Sigmoid colon (tissue), 7 donors: Measurements from ENCODE around the gene NLRP9. TPM values are rescaled to one million over a fixed set of nuclear protein-coding genes. Genes with fewer than 3 reads are reported as not detected.

Experiments
- DNase-seq: peaks from one replicate; pipeline ENCODE4 v3.0.0-alpha.2; 2019
- H3K27ac ChIP-seq, 4 donors: fragments of 200-600 bp; sonication (generic); one replicate each; pipeline ENCODE4 v1.5.1; 2016 to 2019; ENCODE audit warnings: mild to moderate bottlenecking in 1 of 4
- H3K27me3 ChIP-seq, 3 donors: fragments of 200-600 bp; sonication (generic); one replicate each; pipeline ENCODE4 v1.5.1; 2019; ENCODE audit warnings: mild to moderate bottlenecking in 1 of 3
- H3K36me3 ChIP-seq, 4 donors: fragments of 200-600 bp; sonication (generic); one replicate each; pipeline ENCODE4 v1.5.1; 2016 to 2019
- H3K4me1 ChIP-seq, 4 donors: fragments of 200-600 bp; sonication (generic); one replicate each; pipeline ENCODE4 v1.5.1; 2017 to 2019
- H3K4me3 ChIP-seq, 4 donors: fragments of 200-600 bp; sonication (generic); one replicate each; pipeline ENCODE4 v1.5.1; 2017 to 2019; ENCODE audit warnings: mild to moderate bottlenecking in 2 of 4, moderate library complexity in 1 of 4
- H3K9me3 ChIP-seq, 4 donors: fragments of 200-600 bp in 3 of 4; sonication (generic) in 3 of 4; one replicate each; pipeline versions ENCODE4 v1.5.1 to v1.6.1; 2013 to 2019
- EP300 ChIP-seq, 4 donors: sonication (generic); formaldehyde crosslinking; IDR thresholded peaks; one replicate each; pipeline ENCODE4 v1.6.1; 2017; ENCODE audit warnings: antibody characterized with exemption in 4 of 4
- POLR2A ChIP-seq, 2 donors: fragments of 450-650 bp; IDR thresholded peaks; one replicate each; pipeline ENCODE4 v1.6.1; 2016; ENCODE audit warnings: antibody characterized with exemption in 2 of 2, mild to moderate bottlenecking in 2 of 2, moderate library complexity in 2 of 2
- POLR2AphosphoS5 ChIP-seq, 4 donors: sonication (generic); formaldehyde crosslinking; IDR thresholded peaks; one replicate each; pipeline ENCODE4 v1.6.1; 2017; ENCODE audit warnings: antibody characterized with exemption in 4 of 4
- WGBS, 2 donors: extraction: QIAGEN DNeasy Blood & Tissue Kit; methylation state at CpG; one replicate each; pipeline ENCODE4 v1.1.7; 2013; 5-methylcytosine and 5-hydroxymethylcytosine counted together
- intact Hi-C: fragments of 100-400 bp; cut with DNase I; formaldehyde crosslinking; loops from one replicate; pipeline ENCODE4 v1.15.1; 2023
- polyA plus RNA-seq, 3 donors: library from polyadenylated mRNA; stranded (reverse); fragments of 200-250 nt; gene quantifications; one replicate each; pipeline ENCODE4 v1.2.3, GENCODE V29; 2013
- total RNA-seq, 4 donors: library from RNA; depleted of rRNA; stranded (reverse); fragments of >200 nt; gene quantifications; one replicate each; pipeline ENCODE4 v1.1.0, GENCODE V29; 2016
- TF ChIP-seq, protein P1 (sequence below), 4 experiments: fragments of 450-650 bp in 3 of 4; fragments of 200-600 bp in 1 of 4; IDR thresholded peaks; one replicate each; pipeline ENCODE4 v1.5.1; 2016 to 2019; ENCODE audit warnings: antibody characterized with exemption in 4 of 4, mild to moderate bottlenecking in 3 of 4, moderate library complexity in 2 of 4
- donor health status: healthy with polysubstance abuse.
- donor health status: Bipolar disorder and iron deficiency.
- donor health status: healthy.

NLRP9 gene
- total and polyA plus RNA-seq, 7 donors = not detected

DNA sequence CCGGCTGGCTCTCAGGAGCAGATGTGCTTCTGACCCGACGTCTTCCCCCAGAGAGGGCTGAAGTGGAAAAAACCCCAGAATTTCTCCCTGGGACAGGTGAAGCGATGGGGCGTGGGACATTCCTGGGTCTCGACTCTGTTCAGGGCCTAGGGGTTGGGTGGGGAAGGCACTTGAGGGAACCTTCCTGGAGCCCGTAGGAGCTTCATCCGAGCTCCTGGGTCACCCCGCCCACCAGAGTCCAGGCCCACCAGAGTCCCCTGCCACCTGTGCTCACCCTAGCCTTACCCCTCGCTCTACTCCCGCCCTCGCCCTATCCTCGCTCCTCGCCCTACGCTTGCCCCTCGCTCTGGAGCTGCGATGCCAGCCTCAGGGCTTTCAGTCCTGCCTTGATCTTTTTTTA, 39.9 kb downstream of the NLRP9 start:
- WGBS, 2 donors = 93 to 94% methylated on average over 17 of the region's 17 CpGs
- Histone ChIP-seq H3K27ac (no peak overlapping the region), H3K9me3 (no peaks in the 10 kb centered on the region), H3K27me3 (no peaks in the 10 kb centered on the region), H3K36me3 (peaks cover 13 to 52% (median 26%) of the 10 kb centered on the region in 4 donors), H3K4me3 (no peak overlapping the region), H3K4me1 (no peaks in the 10 kb centered on the region)
- peak; percentile 43 for DNase-seq
- no peak for TF ChIP-seq EP300 (IDR thresholded peaks at IDR 0.05)
- TF ChIP-seq, protein P1, sequence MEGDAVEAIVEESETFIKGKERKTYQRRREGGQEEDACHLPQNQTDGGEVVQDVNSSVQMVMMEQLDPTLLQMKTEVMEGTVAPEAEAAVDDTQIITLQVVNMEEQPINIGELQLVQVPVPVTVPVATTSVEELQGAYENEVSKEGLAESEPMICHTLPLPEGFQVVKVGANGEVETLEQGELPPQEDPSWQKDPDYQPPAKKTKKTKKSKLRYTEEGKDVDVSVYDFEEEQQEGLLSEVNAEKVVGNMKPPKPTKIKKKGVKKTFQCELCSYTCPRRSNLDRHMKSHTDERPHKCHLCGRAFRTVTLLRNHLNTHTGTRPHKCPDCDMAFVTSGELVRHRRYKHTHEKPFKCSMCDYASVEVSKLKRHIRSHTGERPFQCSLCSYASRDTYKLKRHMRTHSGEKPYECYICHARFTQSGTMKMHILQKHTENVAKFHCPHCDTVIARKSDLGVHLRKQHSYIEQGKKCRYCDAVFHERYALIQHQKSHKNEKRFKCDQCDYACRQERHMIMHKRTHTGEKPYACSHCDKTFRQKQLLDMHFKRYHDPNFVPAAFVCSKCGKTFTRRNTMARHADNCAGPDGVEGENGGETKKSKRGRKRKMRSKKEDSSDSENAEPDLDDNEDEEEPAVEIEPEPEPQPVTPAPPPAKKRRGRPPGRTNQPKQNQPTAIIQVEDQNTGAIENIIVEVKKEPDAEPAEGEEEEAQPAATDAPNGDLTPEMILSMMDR (IDR thresholded peaks at IDR 0.05) = no peak
- TF ChIP-seq POLR2A (IDR thresholded peaks at IDR 0.05) = no peak
- TF ChIP-seq POLR2AphosphoS5 (IDR thresholded peaks at IDR 0.05) = no peak
- intact Hi-C loops = no loop called here

DNA sequence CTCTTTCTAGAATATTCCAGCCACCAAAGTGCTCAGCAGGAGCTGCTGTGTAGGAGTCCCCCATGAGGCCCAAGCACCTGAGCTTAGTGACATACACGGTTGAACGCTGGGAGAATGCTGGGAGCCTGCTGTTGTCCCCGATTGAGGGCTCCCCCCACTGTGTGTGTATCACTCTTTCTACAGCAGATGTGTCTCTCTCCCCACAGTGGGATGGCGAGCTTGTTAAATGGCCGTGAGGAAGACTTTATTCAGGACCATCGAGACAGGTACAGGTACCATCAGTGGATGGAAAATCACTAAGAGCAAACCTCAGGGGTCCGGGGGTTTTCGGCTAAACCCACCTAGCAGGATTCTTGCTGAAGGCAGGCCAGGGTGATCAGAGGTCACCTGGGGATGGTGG, 40.5 kb downstream of the NLRP9 start:
- DNase-seq = peak; percentile 53
- no peak overlapping the region for H3K27ac ChIP-seq
- peaks cover 13 to 57% (median 30%) of the 10 kb centered on the region in 4 donors for H3K36me3 ChIP-seq
- TF ChIP-seq POLR2AphosphoS5 (IDR thresholded peaks at IDR 0.05) = no peak
- no peak for TF ChIP-seq EP300 (IDR thresholded peaks at IDR 0.05)
- no peak for TF ChIP-seq POLR2A (IDR thresholded peaks at IDR 0.05)
- TF ChIP-seq, protein P1 (IDR thresholded peaks at IDR 0.05) = no peak
- no peaks in the 10 kb centered on the region for H3K9me3 ChIP-seq
- H3K4me3 ChIP-seq = no peak overlapping the region
- 89 to 96% methylated on average over 8 of the region's 8 CpGs for WGBS, 2 donors
- H3K27me3 ChIP-seq = no peaks in the 10 kb centered on the region
- no peaks in the 10 kb centered on the region for H3K4me1 ChIP-seq
- intact Hi-C loops = no loop called here

DNA sequence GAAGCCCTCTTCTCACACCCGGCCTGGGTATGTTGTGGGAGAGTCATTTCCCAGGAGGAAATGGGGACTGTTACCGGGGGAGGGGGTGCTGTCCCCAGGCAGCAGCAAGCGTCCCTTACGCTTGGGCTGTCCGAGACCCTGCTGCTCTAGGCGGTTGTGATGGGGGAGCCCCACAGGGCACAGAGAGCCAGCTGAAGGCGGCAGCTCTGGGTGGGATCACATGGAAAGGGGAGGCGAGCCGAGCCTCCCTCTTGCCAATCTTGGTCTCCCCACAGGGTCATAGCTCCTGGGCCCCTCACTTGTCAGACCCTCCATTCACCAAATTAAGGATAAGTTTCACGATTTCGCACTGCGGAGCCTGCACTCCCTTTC, 41.1 kb downstream of the NLRP9 start:
- intact Hi-C loops = no loop called here
- Histone ChIP-seq H3K27me3 (no peaks in the 10 kb centered on the region), H3K4me3 (no peak overlapping the region), H3K27ac (no peak overlapping the region), H3K4me1 (no peaks in the 10 kb centered on the region), H3K9me3 (no peaks in the 10 kb centered on the region), H3K36me3 (peaks cover 13 to 64% (median 31%) of the 10 kb centered on the region in 4 donors)
- no peak for DNase-seq
- no peak for TF ChIP-seq POLR2AphosphoS5 (IDR thresholded peaks at IDR 0.05)
- TF ChIP-seq, protein P1 (IDR thresholded peaks at IDR 0.05) = no peak
- WGBS, 2 donors = 92 to 93% methylated on average over 12 of the region's 12 CpGs

DNA sequence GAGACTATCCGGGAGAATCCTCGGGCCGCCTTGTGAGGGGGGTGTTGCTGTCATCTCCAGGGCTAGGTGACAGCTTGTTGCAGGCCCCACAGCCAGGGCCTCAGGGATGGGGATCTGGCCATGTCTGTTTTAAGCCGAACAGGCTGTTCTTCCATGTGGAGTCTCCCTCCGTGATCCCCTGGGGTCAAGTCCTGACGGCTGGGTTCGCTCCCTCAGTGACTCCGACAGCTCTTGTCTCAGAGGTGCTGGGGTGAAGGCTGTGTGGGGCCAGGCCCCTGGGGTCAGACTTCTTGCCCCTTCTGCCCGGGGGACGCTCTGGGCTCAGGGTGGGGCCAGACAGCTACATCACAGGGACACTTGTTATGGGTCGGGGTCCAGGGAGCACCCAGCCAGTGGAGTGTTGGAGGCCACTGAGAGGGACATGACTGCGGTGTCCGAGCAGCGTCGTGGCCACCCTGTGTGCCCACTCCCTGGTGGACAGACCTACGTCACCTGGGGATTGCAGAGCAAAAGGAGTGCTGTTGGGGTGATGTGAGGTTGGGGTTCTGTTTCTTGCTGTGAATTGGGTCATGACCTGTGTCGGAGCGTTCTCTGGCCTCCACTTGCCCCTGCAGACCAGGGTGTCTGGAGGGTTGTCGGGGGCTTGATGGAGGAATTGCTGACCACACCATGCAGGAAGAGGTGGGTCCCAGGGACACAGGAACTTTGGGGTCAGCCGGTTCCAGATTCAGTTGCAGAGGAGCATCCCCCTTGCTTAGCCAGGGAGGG, 41.7 kb downstream of the NLRP9 start:
- TF ChIP-seq, protein P1 (IDR thresholded peaks at IDR 0.05) = no peak
- Histone ChIP-seq H3K4me1 (no peaks in the 10 kb centered on the region), H3K36me3 (peaks cover 13 to 69% (median 36%) of the 10 kb centered on the region in 4 donors), H3K27me3 (no peaks in the 10 kb centered on the region), H3K4me3 (no peak overlapping the region), H3K9me3 (no peaks in the 10 kb centered on the region), H3K27ac (no peak overlapping the region)
- WGBS, 2 donors = 94 to 96% methylated on average over 20 of the region's 20 CpGs
- no peak for DNase-seq
- intact Hi-C loops = no loop called here
